Activated T-cell treated with anti-CD3 and anti-CD28 coated beads, Interleukin-2, amount 50 U/mL, for 72 hours (primary cell): ENCODE data around the gene EIF4G3. TPM values are rescaled to one million over a fixed set of nuclear protein-coding genes. Genes with fewer than 3 reads are reported as not detected.

ENCODE experiments used
- ATAC-seq, 2 donors: fragments of 150-1000 bp; cut with Tn5 transposase; replicated peaks in 1 of 2; 2 replicates each; pipeline ENCODE4 v1.10.0; 2021; ENCODE audit warnings: moderate library complexity in 2 of 2, mild to moderate bottlenecking in 1 of 2
- DNase-seq, 2 donors: peaks; one replicate each; pipeline ENCODE4 v3.0.0; 2021 to 2022; ENCODE audit warnings: mixed read lengths in 1 of 2
- H3K27ac Mint-ChIP-seq: one replicate; pipeline ENCODE4 v1.8.0; 2022; ENCODE audit warnings: mild to moderate bottlenecking, moderate library complexity, mixed read lengths
- H3K27me3 Mint-ChIP-seq: one replicate; pipeline ENCODE4 v1.8.0; 2022; ENCODE audit warnings: low read depth, mixed read lengths
- H3K36me3 Mint-ChIP-seq, 2 donors: one replicate each; pipeline ENCODE4 v1.8.0; 2022; ENCODE audit warnings: mixed read lengths in 2 of 2, mild to moderate bottlenecking in 1 of 2; ENCODE audit not compliant: insufficient read depth in 2 of 2
- H3K4me1 Mint-ChIP-seq: one replicate; pipeline ENCODE4 v1.8.0; 2022; ENCODE audit warnings: low read depth, mixed read lengths
- H3K4me3 Mint-ChIP-seq, 2 donors: one replicate each; pipeline ENCODE4 v1.8.0; 2022; ENCODE audit warnings: mild to moderate bottlenecking in 2 of 2, mixed read lengths in 2 of 2, moderate library complexity in 2 of 2
- H3K9me3 Mint-ChIP-seq, 2 donors: one replicate each; pipeline ENCODE4 v1.8.0; 2022; ENCODE audit warnings: mixed read lengths in 2 of 2
- total RNA-seq, 2 donors: library from RNA; stranded (reverse); gene quantifications; one replicate each; pipeline ENCODE4 v1.2.3, GENCODE V29; 2022

Gene EIF4G3
- total RNA-seq, 2 donors from 2014 or later: 33.3 to 36.3 TPM

DNA sequence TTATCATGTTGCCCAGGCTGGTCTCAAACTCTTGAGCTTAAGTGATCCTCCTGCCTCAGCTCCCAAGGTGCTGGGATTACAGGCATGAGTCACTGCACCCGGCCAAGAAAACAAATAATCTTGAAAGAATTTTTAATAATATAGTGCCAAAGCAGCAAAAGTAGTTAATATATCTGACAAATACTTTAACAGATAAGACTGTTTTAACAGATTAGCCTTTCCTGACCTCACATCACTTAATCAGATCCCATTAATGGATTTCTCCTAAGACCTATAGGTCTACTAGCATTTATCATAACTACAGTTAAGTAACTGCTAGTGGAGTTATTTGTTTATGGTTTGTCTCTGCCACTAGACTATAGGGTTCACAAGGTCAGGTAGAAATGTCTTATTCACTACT lies 328.5 kb downstream of the EIF4G3 start:
- DNase-seq: no peak
- H3K36me3 Mint-ChIP-seq: peaks cover 0 to 18% of the 10 kb centered on the region in 2 donors
- H3K4me3 Mint-ChIP-seq: no peak overlapping the region
- H3K27ac Mint-ChIP-seq: no peak overlapping the region
- no peaks in the 10 kb centered on the region for H3K27me3 Mint-ChIP-seq
- ATAC-seq: no peak
- no peaks in the 10 kb centered on the region for H3K9me3 Mint-ChIP-seq
- no peaks in the 10 kb centered on the region for H3K4me1 Mint-ChIP-seq

DNA sequence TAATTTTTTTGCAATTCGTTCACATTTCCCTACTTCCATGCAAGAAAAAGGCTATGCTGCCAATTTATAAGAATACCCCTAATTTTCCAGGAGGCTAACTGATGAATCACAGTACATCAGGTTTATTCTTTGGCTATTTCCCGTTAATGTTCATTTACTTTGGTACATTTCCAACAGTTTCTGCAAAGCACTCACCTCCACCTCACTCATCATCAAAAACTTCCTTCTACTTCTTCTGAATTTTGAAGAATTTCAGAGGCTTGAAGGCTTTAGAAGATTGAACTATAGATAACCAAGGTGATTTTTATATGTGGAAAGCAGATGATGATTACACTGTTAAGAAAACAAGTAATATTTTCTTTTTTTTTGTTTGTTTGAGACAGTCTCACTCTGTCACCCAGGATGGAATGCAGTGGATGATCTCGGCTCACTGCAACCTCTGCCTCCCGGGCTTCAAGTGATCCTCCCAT lies 329.1 kb downstream of the EIF4G3 start:
- peaks cover 0 to 18% of the 10 kb centered on the region in 2 donors for H3K36me3 Mint-ChIP-seq
- H3K4me1 Mint-ChIP-seq: no peaks in the 10 kb centered on the region
- DNase-seq (no peak), ATAC-seq (no peak)
- no peak overlapping the region for H3K4me3 Mint-ChIP-seq
- H3K27ac Mint-ChIP-seq: no peak overlapping the region
- H3K9me3 Mint-ChIP-seq: no peaks in the 10 kb centered on the region
- no peaks in the 10 kb centered on the region for H3K27me3 Mint-ChIP-seq

DNA sequence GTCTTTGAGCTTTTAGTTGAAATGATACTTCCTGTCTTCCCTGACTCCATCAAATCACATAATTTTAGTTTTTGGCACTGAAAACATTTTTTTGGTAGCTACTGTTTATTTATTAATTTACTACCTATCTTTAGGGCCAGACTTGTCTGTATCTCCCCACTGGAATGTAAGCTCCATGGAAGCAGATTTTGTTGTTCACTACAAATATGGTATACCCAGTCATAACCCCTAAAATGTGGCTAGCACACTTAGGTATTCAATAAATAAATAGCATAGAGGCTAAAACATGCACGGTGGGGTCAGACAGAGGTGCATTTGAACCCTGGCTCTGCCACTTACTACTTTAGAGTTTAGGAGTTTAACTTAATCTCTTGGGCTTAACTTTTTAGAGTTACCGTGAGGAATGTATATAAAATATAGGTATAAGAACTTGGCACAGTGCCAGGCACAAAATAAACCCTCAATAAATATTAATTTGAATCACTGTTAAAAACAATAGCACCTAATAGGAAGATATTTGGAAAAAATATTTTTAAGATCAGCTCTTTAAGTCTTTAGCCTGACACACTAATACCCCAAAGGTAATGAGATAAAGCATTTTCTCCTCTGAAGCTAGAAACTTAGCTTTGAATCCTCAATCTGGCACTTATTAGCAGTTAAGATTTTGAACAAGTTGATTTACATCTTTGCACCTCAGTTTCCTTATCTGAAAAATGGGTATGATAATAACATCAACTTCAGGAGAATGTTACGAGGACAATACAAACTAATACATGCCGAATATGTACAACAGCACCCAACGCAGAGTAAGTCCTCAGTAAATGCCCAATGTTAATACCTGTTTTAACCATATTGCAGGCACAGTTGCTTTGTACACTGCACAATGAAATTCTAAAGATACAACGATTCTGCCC lies 330.0 kb downstream of the EIF4G3 start:
- H3K36me3 Mint-ChIP-seq: peaks cover 0 to 16% of the 10 kb centered on the region in 2 donors
- no peaks in the 10 kb centered on the region for H3K4me1 Mint-ChIP-seq
- no peak for DNase-seq

DNA sequence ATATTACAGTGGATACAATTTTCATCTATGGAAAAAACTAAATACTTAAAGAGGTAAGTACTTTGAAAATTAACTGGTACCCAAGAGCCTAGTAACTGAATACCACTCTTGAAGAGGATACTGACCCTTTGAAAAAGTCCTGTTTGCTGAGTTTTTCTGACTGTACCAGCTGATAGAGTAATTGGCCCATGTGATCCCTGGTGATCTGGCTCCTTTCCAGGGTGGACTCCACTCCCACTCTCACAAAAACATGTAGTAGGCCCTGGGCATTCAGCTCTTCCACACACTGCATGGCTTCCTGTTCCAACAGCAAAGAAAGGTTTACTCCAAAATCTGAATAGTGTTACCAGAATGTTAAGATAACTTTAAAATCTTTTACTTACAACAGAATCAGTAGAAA lies 336.0 kb downstream of the EIF4G3 start:
- no peak overlapping the region for H3K27ac Mint-ChIP-seq
- ATAC-seq: no peak

More for the DNA sequence above, 330.0 kb downstream of the EIF4G3 start:
- Mint-ChIP-seq H3K27ac (no peak overlapping the region), H3K9me3 (no peaks in the 10 kb centered on the region), H3K27me3 (no peaks in the 10 kb centered on the region), H3K4me3 (no peak overlapping the region)
- no peak for ATAC-seq

DNA sequence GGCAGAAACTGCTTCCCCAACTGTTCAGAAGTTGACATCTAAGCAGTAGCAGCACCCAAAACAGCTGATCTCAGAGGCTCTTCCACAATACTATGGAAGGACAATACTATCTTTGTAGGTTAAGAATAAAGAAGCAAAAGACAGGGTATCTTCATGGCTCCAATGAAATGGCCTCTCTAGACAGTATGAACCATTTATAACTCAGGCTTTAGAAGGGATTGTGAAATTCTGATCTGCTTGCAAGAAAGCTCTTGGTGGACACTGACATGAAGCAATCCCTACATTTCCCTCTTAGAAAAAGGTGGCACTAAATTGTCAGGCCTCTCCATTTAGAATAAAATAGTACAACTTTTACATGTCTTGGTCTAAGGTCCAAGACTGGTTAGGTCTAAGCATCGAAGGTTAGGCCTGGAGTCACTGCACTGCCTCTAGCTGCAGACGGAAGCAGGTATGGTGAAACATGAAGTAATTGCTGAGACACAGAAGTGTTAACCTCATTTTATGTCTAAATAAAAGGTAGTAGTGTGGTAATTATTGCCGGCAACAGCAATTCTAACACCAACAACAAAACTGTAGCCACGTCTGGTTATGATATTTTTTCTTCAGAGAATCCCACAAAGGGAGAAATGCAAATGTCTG lies 339.0 kb downstream of the EIF4G3 start:
- Mint-ChIP-seq H3K9me3 (no peaks in the 10 kb centered on the region), H3K27ac (no peak overlapping the region), H3K4me1 (no peaks in the 10 kb centered on the region), H3K36me3 (peaks cover 1 to 4% of the 10 kb centered on the region in 2 donors), H3K27me3 (no peaks in the 10 kb centered on the region), H3K4me3 (no peak overlapping the region)
- ATAC-seq (no peak), DNase-seq (no peak)

More for the DNA sequence above, 336.0 kb downstream of the EIF4G3 start:
- H3K9me3 Mint-ChIP-seq: no peaks in the 10 kb centered on the region
- no peak for DNase-seq
- no peak overlapping the region for H3K4me3 Mint-ChIP-seq
- H3K27me3 Mint-ChIP-seq: no peaks in the 10 kb centered on the region
- no peaks in the 10 kb centered on the region for H3K4me1 Mint-ChIP-seq
- peaks cover 0 to 4% of the 10 kb centered on the region in 2 donors for H3K36me3 Mint-ChIP-seq

DNA sequence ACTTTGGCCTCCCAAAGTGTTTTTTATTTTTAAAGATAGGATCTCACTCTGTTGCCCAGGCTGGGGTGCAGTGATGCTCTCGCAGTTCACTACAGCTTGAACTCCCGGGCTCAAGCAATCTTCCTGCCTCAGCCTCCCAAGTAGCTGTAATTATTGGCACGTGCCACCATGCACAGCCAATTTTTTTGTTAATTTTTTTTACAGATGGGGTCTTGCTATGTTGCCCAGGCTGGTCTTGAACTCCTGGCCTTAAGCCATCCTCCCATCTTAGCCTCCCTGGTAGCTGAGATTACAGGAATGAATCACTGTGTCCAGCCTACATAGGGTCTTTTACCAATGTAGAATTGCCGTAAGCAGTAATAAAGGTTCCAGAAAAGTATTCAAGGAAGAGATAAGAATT lies 340.5 kb downstream of the EIF4G3 start:
- DNase-seq: no peak
- no peak overlapping the region for H3K4me3 Mint-ChIP-seq
- no peaks in the 10 kb centered on the region for H3K27me3 Mint-ChIP-seq
- no peak overlapping the region for H3K27ac Mint-ChIP-seq
- ATAC-seq: no peak
- H3K9me3 Mint-ChIP-seq: no peaks in the 10 kb centered on the region
- no peaks in the 10 kb centered on the region for H3K4me1 Mint-ChIP-seq
- peaks cover 1 to 4% of the 10 kb centered on the region in 2 donors for H3K36me3 Mint-ChIP-seq

DNA sequence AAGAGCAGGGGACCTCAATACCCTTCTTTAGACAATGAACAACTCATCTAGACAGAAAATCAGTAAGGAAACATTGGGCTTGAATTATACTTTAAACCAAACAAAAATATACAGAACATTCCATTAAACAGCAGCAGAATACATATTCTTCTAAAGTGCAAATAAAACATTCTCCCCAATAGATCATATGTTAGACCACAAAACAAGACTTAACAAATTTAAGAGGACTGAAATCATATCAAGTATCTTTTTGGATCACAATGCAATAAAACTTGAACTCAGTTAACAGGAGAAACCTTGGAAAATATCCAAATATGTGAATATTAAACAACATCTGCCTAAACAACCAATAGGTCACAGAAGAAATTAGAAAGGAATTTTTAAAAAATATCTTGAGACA lies 341.9 kb downstream of the EIF4G3 start:
- H3K36me3 Mint-ChIP-seq: peaks cover 1% of the 10 kb centered on the region in 2 donors
- H3K27ac Mint-ChIP-seq: peak overlapping the region; percentile 82
- no peak for DNase-seq

DNA sequence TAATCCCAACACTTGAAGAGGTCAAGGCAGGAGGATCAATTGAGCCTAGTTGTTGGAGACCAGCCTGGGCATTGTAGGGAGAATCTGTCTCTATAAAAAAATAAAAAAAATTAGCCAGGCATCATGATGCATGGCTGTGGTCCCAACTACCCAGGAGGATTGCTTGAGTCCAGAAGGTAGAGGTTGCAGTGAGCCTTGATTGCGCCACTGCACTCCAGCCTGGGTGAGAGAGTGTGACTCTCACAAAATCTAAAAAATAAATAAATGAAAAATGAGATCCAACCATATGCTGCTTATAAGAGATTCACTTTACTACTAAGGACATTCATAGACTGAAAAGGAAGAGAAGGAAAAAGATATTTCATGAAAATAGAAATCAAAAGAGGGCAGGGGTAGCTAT lies 342.5 kb downstream of the EIF4G3 start:
- Mint-ChIP-seq H3K27me3 (no peaks in the 10 kb centered on the region), H3K9me3 (no peaks in the 10 kb centered on the region), H3K4me3 (no peak overlapping the region), H3K27ac (peak overlapping the region; percentile 82), H3K4me1 (no peaks in the 10 kb centered on the region), H3K36me3 (peaks cover 0 to 1% of the 10 kb centered on the region in 2 donors)
- no peak for DNase-seq
- ATAC-seq: no peak

More for the DNA sequence above, 341.9 kb downstream of the EIF4G3 start:
- H3K27me3 Mint-ChIP-seq: no peaks in the 10 kb centered on the region
- no peak overlapping the region for H3K4me3 Mint-ChIP-seq
- H3K9me3 Mint-ChIP-seq: no peaks in the 10 kb centered on the region
- ATAC-seq: no peak
- H3K4me1 Mint-ChIP-seq: no peaks in the 10 kb centered on the region

DNA sequence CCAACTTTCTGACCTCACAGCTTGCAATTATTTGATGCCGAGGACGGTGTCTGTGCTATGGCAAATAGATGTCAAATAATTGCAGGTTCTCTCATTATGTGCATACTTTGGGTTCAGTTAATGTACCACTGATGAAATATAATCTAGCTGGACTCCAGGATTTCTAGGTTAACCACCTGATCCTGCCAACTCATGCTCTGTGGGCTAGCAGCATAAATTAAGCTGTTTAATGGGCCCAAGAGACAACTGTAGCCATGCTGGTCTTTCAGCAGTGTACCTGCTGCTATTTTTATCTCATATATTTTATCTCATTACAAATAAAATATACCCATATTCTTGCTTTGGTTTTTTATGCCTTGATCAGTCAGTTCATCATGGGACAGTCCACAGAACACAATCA lies 346.3 kb downstream of the EIF4G3 start:
- Mint-ChIP-seq H3K36me3 (peaks cover 1 to 2% of the 10 kb centered on the region in 2 donors), H3K27ac (no peak overlapping the region), H3K9me3 (no peaks in the 10 kb centered on the region), H3K4me3 (no peak overlapping the region), H3K4me1 (no peaks in the 10 kb centered on the region), H3K27me3 (no peaks in the 10 kb centered on the region)
- DNase-seq (no peak), ATAC-seq (no peak)

DNA sequence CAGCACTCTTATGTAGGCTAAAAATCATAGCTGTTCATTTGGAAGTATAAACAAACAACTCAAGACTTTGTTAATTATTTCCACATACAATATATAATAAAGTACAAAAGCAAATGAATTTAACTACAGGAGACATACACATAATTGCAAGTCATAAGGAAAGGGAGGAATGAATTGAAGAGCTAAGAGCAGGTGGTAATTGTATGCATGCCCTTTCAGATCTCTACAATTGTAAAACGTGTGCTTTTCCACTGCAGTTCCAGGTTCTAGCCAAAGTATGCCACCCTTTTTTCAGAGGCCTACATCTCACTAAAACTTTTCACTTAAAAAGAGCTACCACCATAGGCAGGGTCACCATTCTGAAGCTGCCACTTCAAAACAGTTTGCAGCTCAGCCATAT lies 346.8 kb downstream of the EIF4G3 start:
- H3K27ac Mint-ChIP-seq: no peak overlapping the region
- H3K27me3 Mint-ChIP-seq: no peaks in the 10 kb centered on the region
- DNase-seq: no peak
- no peaks in the 10 kb centered on the region for H3K4me1 Mint-ChIP-seq
- H3K9me3 Mint-ChIP-seq: no peaks in the 10 kb centered on the region
- H3K36me3 Mint-ChIP-seq: peaks cover 1 to 2% of the 10 kb centered on the region in 2 donors
- ATAC-seq: no peak
- no peak overlapping the region for H3K4me3 Mint-ChIP-seq

DNA sequence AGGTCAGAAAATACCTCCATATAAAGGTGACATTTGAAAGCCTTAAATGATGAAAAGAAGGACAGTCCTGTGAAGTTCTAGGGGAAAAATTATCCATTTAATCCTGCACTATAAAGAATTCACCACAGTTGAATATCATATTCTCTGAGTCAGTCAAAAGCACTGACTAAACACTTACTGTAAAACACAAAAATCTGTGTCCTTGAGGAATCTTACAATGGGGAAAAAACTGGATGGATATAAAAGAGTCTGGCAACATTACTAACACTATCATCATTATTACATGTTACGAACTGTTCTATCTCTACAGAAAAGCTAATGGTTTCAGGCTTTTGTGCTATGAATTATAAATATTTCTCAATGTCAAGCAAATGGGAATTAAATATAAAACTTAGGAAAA lies 347.2 kb downstream of the EIF4G3 start:
- Mint-ChIP-seq H3K9me3 (no peaks in the 10 kb centered on the region), H3K4me1 (no peaks in the 10 kb centered on the region), H3K27ac (no peak overlapping the region), H3K4me3 (no peak overlapping the region), H3K36me3 (peaks cover 1 to 2% of the 10 kb centered on the region in 2 donors), H3K27me3 (no peaks in the 10 kb centered on the region)
- DNase-seq (no peak), ATAC-seq (no peak)

DNA sequence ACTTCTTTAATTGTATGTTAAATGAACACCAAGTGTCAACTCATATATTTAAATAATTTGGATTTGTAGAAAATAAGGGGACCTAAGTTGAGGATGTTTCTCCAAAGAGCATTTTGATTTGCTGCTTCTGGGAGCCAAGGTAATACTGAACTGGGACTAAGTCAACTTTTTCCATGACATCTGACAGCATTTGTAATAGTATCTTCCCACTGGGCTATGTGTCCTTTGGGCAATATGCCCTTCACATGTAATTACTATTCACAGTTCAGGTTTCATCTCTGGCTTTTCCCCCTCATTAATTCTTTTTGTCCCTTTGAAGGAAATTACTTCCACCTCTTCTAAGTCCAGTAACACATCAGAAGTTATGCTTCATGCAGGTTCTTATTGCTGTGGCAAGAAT lies 352.9 kb downstream of the EIF4G3 start:
- Mint-ChIP-seq H3K4me1 (no peaks in the 10 kb centered on the region), H3K4me3 (no peak overlapping the region), H3K27me3 (no peaks in the 10 kb centered on the region), H3K9me3 (no peaks in the 10 kb centered on the region), H3K27ac (no peak overlapping the region), H3K36me3 (peaks cover 5 to 7% of the 10 kb centered on the region in 2 donors)
- ATAC-seq (no peak), DNase-seq (no peak)

DNA sequence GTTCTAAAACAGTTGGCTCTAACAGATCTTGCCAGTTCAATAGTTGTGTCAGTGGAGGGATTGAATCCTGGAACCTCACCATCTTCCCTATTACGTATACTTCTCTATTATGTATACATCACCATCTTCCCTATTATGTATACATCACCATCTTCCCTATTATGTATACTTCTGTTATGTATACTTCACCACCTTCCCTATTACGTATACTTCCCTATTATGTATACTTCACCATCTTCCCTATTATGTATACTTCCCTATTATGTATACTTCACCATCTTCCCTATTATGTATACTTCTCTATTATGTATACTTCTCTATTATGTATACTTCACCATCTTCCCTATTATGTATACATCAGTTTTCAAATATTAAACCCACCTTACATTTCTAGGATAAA lies 355.2 kb downstream of the EIF4G3 start:
- ATAC-seq (no peak), DNase-seq (no peak)
- peaks cover 2 to 7% of the 10 kb centered on the region in 2 donors for H3K36me3 Mint-ChIP-seq
- H3K27me3 Mint-ChIP-seq: no peaks in the 10 kb centered on the region
- H3K4me3 Mint-ChIP-seq: no peak overlapping the region
- H3K4me1 Mint-ChIP-seq: no peaks in the 10 kb centered on the region
- no peaks in the 10 kb centered on the region for H3K9me3 Mint-ChIP-seq
- H3K27ac Mint-ChIP-seq: no peak overlapping the region
